ENCODE results near the gene PRIMA1. TPM values are rescaled to one million over a fixed set of nuclear protein-coding genes. Genes with fewer than 3 reads are reported as not detected.

PRIMA1 gene
- total and polyA plus RNA-seq, 3 donors from 2014 or later = 2.1 to 7.3 (median 3.4) TPM

DNA sequence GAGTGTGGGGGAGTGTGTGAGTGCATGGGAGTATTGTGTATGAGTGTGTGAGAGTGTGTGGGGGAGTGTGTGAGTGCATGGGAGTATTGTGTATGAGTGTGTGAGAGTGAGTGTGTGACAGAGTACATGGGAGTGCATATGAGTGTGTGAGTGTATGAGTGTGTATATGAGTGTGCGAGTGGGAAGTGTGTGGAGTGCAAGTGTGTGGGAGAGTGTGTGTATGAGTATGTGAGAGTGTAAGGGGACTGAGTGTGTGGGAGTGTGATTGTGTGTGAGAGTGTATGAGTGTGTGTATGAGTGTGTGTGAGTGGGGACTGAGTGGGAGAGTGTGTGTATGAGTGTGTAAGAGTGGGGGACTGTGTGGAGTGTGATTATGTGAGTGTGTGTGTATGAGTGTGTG, 40.7 kb downstream of the PRIMA1 start:
- H3K27ac ChIP-seq = no peak overlapping the region

DNA sequence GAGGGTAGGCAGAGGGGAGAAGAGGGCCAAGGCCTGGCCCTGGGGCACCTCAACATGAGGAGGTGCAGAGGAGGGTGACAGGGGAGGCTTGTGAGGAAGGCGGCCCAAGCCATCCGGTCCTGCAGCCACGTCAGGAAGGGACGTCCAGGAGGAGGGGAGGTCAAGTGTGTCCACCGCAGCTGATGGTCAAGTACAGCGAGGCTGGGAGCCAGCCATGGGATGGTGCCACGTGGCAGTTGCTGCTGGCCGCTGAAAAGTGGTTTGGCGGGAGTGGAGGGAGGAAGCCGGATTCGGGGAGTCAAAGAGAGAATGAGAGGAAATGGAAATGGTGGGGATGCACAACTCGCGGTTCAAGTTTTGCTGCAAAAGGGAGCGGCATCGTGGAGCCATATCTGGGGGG, 41.2 kb downstream of the PRIMA1 start:
- 82 to 84% methylated on average over 15 of the region's 15 CpGs for WGBS, 2 donors
- Histone ChIP-seq H3K4me1 (no peaks in the 10 kb centered on the region), H3K4me3 (no peak overlapping the region), H3K36me3 (ENCODE audit: low read depth, missing control alignments) (no peaks in the 10 kb centered on the region), H3K27ac (no peak overlapping the region), H3K27me3 (no peaks in the 10 kb centered on the region), H3K9me3 (no peaks in the 10 kb centered on the region)
- no peak for DNase-seq
- intact Hi-C loops (cut with DNase I; ENCODE audit: low total_unique reads) = no loop called here
- TF ChIP-seq POLR2A (IDR thresholded peaks at IDR 0.05) = no peak
- TF ChIP-seq, protein P1, sequence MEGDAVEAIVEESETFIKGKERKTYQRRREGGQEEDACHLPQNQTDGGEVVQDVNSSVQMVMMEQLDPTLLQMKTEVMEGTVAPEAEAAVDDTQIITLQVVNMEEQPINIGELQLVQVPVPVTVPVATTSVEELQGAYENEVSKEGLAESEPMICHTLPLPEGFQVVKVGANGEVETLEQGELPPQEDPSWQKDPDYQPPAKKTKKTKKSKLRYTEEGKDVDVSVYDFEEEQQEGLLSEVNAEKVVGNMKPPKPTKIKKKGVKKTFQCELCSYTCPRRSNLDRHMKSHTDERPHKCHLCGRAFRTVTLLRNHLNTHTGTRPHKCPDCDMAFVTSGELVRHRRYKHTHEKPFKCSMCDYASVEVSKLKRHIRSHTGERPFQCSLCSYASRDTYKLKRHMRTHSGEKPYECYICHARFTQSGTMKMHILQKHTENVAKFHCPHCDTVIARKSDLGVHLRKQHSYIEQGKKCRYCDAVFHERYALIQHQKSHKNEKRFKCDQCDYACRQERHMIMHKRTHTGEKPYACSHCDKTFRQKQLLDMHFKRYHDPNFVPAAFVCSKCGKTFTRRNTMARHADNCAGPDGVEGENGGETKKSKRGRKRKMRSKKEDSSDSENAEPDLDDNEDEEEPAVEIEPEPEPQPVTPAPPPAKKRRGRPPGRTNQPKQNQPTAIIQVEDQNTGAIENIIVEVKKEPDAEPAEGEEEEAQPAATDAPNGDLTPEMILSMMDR (IDR thresholded peaks at IDR 0.05) = no peak

More for the DNA sequence above, 40.7 kb downstream of the PRIMA1 start:
- no peak overlapping the region for H3K4me3 ChIP-seq
- intact Hi-C loops (cut with DNase I; ENCODE audit: low total_unique reads) = no loop called here
- H3K4me1 ChIP-seq = no peaks in the 10 kb centered on the region
- no peak for DNase-seq
- no peaks in the 10 kb centered on the region for H3K9me3 ChIP-seq
- TF ChIP-seq, protein P1 (IDR thresholded peaks at IDR 0.05) = no peak
- no peak for TF ChIP-seq POLR2A (IDR thresholded peaks at IDR 0.05)
- H3K27me3 ChIP-seq = no peaks in the 10 kb centered on the region
- no peaks in the 10 kb centered on the region for H3K36me3 ChIP-seq (ENCODE audit: low read depth, missing control alignments)
- 77 to 78% methylated on average over 1 of the region's 1 CpG for WGBS, 2 donors

DNA sequence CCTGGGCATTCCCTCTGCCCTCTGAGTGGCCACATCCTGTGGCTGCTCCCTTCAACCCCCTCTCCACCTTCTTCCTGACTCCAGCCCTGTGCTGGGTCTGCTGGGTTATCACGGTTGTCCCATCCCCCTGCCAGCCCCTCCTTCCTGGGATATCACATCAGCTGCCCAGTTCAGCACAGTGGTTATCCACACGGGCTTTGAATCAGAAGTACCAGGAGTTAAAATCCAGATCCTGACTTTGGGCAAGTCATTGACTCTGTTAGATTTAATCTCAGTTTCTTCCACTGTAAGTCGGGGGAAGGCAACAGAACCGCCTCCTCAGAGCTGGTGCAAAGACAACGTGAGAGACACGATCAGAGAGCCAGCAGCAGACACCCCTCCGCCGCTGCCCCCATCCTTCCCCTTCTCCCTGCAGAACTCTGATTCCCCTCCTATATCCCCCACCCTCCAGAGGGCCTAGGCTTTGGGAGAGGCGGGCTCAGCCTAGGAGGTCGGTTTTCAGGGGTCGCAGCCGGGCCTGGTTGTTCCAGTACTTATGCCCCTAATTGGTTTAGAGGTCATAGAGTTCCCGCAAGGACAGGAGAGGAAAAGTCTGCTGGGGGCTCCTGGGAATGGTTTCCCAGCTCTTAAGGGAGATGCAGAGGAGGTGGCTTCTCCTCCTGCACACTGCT, 42.5 kb downstream of the PRIMA1 start:
- Histone ChIP-seq H3K27ac (no peak overlapping the region), H3K27me3 (no peaks in the 10 kb centered on the region), H3K9me3 (no peaks in the 10 kb centered on the region), H3K36me3 (ENCODE audit: low read depth, missing control alignments) (no peaks in the 10 kb centered on the region), H3K4me1 (no peaks in the 10 kb centered on the region), H3K4me3 (no peak overlapping the region)
- intact Hi-C loops (cut with DNase I; ENCODE audit: low total_unique reads) = no loop called here
- 76 to 87% methylated on average over 13 of the region's 13 CpGs for WGBS, 2 donors
- DNase-seq = no peak
- TF ChIP-seq, protein P1 (IDR thresholded peaks at IDR 0.05) = no peak
- TF ChIP-seq POLR2A (IDR thresholded peaks at IDR 0.05) = no peak

DNA sequence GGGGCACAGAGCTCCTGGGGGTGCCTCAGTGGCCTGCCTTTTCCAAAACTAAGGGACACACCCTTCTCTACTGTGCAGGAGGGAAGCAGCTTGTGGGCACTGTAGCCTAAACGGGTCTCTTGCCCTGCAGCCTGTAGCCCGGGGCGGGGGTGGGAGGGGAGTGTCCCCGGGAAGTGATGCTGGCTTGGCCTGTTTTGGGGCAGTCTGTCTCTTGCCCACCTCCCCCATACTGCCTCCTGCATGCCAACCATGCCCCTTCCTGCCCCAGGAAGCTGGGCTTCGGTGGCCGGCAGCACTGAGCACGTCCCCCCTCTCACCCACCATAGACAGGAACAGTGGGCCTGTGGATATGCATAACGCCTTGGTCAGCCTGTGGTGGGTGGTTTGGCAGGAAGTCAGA, 43.4 kb downstream of the PRIMA1 start:
- no peaks in the 10 kb centered on the region for H3K4me1 ChIP-seq

More for the DNA sequence above, 43.4 kb downstream of the PRIMA1 start:
- no peak for TF ChIP-seq POLR2A (IDR thresholded peaks at IDR 0.05)
- TF ChIP-seq, protein P1 (IDR thresholded peaks at IDR 0.05) = no peak
- Histone ChIP-seq H3K27ac (no peak overlapping the region), H3K27me3 (no peaks in the 10 kb centered on the region), H3K36me3 (ENCODE audit: low read depth, missing control alignments) (no peaks in the 10 kb centered on the region), H3K9me3 (no peaks in the 10 kb centered on the region), H3K4me3 (no peak overlapping the region)
- 70 to 100% methylated on average over 1 to 4 of the region's 8 CpGs for WGBS, 2 donors
- intact Hi-C loops (cut with DNase I; ENCODE audit: low total_unique reads) = no loop called here
- no peak for DNase-seq

Measured in testis (tissue), 3 donors.